GM12878 (cell line): ENCODE results near the gene SDK2. TPM values are rescaled to one million over a fixed set of nuclear protein-coding genes. Genes with fewer than 3 reads are reported as not detected.

Source experiments
- ATAC-seq: fragments of 200-7000 bp; cut with Tn5 transposase; 3 replicates; pipeline ENCODE4 v1.9.1; 2020; ENCODE audit warnings: mild to moderate bottlenecking, moderate library complexity
- BruUV-seq: library from RNA; stranded (reverse); fragments of 400-500 nt; replicated peaks from 2 replicates; lab custom pipeline; 2021; lab: Mats Ljungman, UMichigan
- CTCF ChIA-PET: fragments of 300-600 bp; sonication (Branson Sonifier 250); formaldehyde crosslinking; extraction: SDS; loops from one replicate; lab custom pipeline; 2021; ENCODE audit warnings: inconsistent platforms; lab: Yijun Ruan, JAX
- POLR2A ChIA-PET: fragments of 350-600 bp; formaldehyde crosslinking; extraction: SDS; loops from one replicate; lab custom pipeline; 2021; ENCODE audit warnings: inconsistent platforms; lab: Charles Lee
- RAD21 ChIA-PET: fragments of 300-600 bp; sonication (Branson Sonifier 250); formaldehyde crosslinking; loops from one replicate; lab custom pipeline; 2023; ENCODE audit warnings: antibody characterized with exemption; ENCODE audit not compliant: unreplicated experiment; lab: Charles Lee
- SMC1A ChIA-PET: fragments of 300-600 bp; sonication (Branson Sonifier 250); formaldehyde crosslinking; loops from one replicate; lab custom pipeline; 2023; ENCODE audit not compliant: unreplicated experiment, uncharacterized antibody; lab: Charles Lee
- DNase-seq: peaks from one replicate; pipeline ENCODE4 v3.0.0-alpha.2; 2011; ENCODE audit warnings: low read depth, low spot score
- FAIRE-seq: peaks from 3 replicates; lab custom pipeline; 2011; peaks lifted over from hg19 to GRCh38; lab: Jason Lieb, UNC
- H2AFZ ChIP-seq: 2 replicates; pipeline ENCODE4 v1.6.0; 2011; ENCODE audit warnings: low read depth, low read length, control low read depth; ENCODE audit not compliant: control insufficient read depth
- H3K27ac ChIP-seq: 2 replicates; pipeline ENCODE4 v1.5.1; 2011; ENCODE audit warnings: control low read depth; ENCODE audit not compliant: control insufficient read depth, insufficient read depth
- H3K27me3 ChIP-seq, 2 experiments: replicated peaks in 1 of 2; 2 replicates each; pipeline versions ENCODE4 v1.6.0 to v1.6.1; 2011; ENCODE audit warnings: low read length in 1 of 2; ENCODE audit not compliant: control insufficient read depth in 2 of 2, insufficient read depth in 2 of 2
- H3K36me3 ChIP-seq, 2 experiments: 2 replicates each; pipeline ENCODE4 v1.5.1; 2011; ENCODE audit warnings: low read length in 1 of 2; ENCODE audit not compliant: control insufficient read depth in 2 of 2, insufficient read depth in 2 of 2
- H3K4me1 ChIP-seq: 2 replicates; pipeline ENCODE4 v1.6.1; 2011; ENCODE audit warnings: mild to moderate bottlenecking, low read length, moderate library complexity, mixed read lengths; ENCODE audit not compliant: control insufficient read depth, insufficient read depth
- H3K4me2 ChIP-seq: 2 replicates; pipeline ENCODE4 v1.6.0; 2011; ENCODE audit warnings: control low read depth; ENCODE audit not compliant: control insufficient read depth, insufficient read depth
- H3K4me3 ChIP-seq: fragments of 200-600 bp; sonication (generic); 2 replicates; pipeline ENCODE4 v1.5.1; 2016
- H3K79me2 ChIP-seq: 2 replicates; pipeline ENCODE4 v1.6.0; 2011; ENCODE audit warnings: low read length; ENCODE audit not compliant: control insufficient read depth, insufficient read depth
- H3K9ac ChIP-seq: 2 replicates; pipeline ENCODE4 v1.8.0; 2011; ENCODE audit warnings: low read length, control low read depth, mixed read lengths; ENCODE audit not compliant: control insufficient read depth, insufficient read depth
- H3K9me3 ChIP-seq: replicated peaks from 3 replicates; pipeline ENCODE4 v1.5.1; 2011; ENCODE audit warnings: mild to moderate bottlenecking, low read length; ENCODE audit not compliant: control insufficient read depth, insufficient read depth
- H4K20me1 ChIP-seq: 2 replicates; pipeline ENCODE4 v1.6.0; 2011; ENCODE audit not compliant: control insufficient read depth, insufficient read depth
- BCL11A ChIP-seq: IDR thresholded peaks from 2 replicates; pipeline ENCODE4 v1.6.1; 2011; ENCODE audit warnings: low read depth, low read length
- E2F8 ChIP-seq: fragments of 450-650 bp; IDR thresholded peaks from 2 replicates; pipeline ENCODE4 v1.6.1; 2018; ENCODE audit warnings: mild to moderate bottlenecking, low read depth, moderate library complexity; ENCODE audit not compliant: partially characterized antibody
- EGR1 ChIP-seq, 2 experiments: IDR thresholded peaks; 1 replicate in 1 of 2; 2 replicates in 1 of 2; pipeline ENCODE4 v1.6.1; 2011 to 2012; ENCODE audit warnings: low read depth in 2 of 2, low read length in 2 of 2, borderline replicate concordance in 1 of 2, mild to moderate bottlenecking in 1 of 2, moderate library complexity in 1 of 2
- IRF4 ChIP-seq: IDR thresholded peaks from 2 replicates; pipeline ENCODE4 v1.6.1; 2011; ENCODE audit warnings: low read depth, low read length
- NFIC ChIP-seq: IDR thresholded peaks from 2 replicates; pipeline ENCODE4 v1.6.1; 2012; ENCODE audit warnings: low read depth, mild to moderate bottlenecking, inconsistent platforms, low read length, moderate library complexity
- PAX8 ChIP-seq: fragments of 450-650 bp; IDR thresholded peaks from 2 replicates; pipeline ENCODE4 v1.6.1; 2017; ENCODE audit warnings: mild to moderate bottlenecking, moderate library complexity
- SIN3A ChIP-seq: IDR thresholded peaks from 2 replicates; pipeline ENCODE4 v1.6.1; 2012; ENCODE audit warnings: low read depth, low read length, improper control_type of control experiment
- ZBTB11 ChIP-seq: fragments of 450-650 bp; formaldehyde crosslinking; IDR thresholded peaks from 2 replicates; pipeline ENCODE4 v1.5.0; 2022; ENCODE audit warnings: mild to moderate bottlenecking, missing genetic modification characterization
- ZBTB4 ChIP-seq: fragments of 450-650 bp; formaldehyde crosslinking; IDR thresholded peaks from 2 replicates; pipeline ENCODE4 v1.4.0; 2022; ENCODE audit warnings: mild to moderate bottlenecking, moderate library complexity
- WGBS: methylation state at CpG from one replicate; pipeline ENCODE4 v1.1.6; 2016; ENCODE audit warnings: low lambda C conversion rate; ENCODE audit not compliant: insufficient replicate concordance, insufficient coverage; ENCODE audit errors: missing lambda C conversion rate; 5-methylcytosine and 5-hydroxymethylcytosine counted together
- in situ Hi-C: fragments of 300-500 bp; cut with MboI; formaldehyde crosslinking; loops from 9 replicates; pipeline ENCODE4 v1.14.3; 2018; ENCODE audit warnings: mixed read lengths
- intact Hi-C: fragments of 100-400 bp; cut with micrococcal nuclease; formaldehyde crosslinking; loops from one replicate; pipeline ENCODE4 v1.14.2; 2022; ENCODE audit not compliant: unreplicated experiment
- polyA plus RNA-seq, 11 experiments: library from polyadenylated mRNA; depleted of rRNA in 4 of 11; unstranded in 6 of 11; stranded (reverse) in 5 of 11; fragments of >200 nt; fragmentation: Nextera tagmentation in 4 of 11; fragmentation: Illumina TruSeq in 1 of 11; extraction: Ambion mirVana in 4 of 11; extraction: Trizol in 1 of 11; gene quantifications; 1 replicate in 1 of 11; 2 replicates in 10 of 11; pipeline versions ENCODE4 v1.2.1 to v1.2.3, GENCODE V29; 2011 to 2016; ENCODE audit warnings: inconsistent platforms in 2 of 11, missing spikeins in 2 of 11, low read depth in 1 of 11
- total RNA-seq, 4 experiments: library from RNA; depleted of rRNA in 3 of 4; stranded (reverse); fragments of >200 nt in 3 of 4; fragmentation: Illumina TruSeq in 1 of 4; extraction: Trizol in 1 of 4; gene quantifications; 2 replicates each; pipeline versions ENCODE4 v1.2.1 to v1.2.3, GENCODE V29; 2013 to 2021

SDK2 gene
- total and polyA plus RNA-seq, 10 of the 15 experiments (the other 5 are each of a cell fraction or from before 2014, with no cell fraction given) = 0.03 to 0.08 (median 0.03) TPM; not detected in 7

- intact Hi-C loops = no loop called here
- DNase-seq = no peak
- no peaks in the 10 kb centered on the region for H3K27me3 ChIP-seq
- WGBS = 65% methylated on average over 8 of the region's 8 CpGs
- TF ChIP-seq NFIC (no peak), IRF4 (no peak), PAX8 (no peak), BCL11A (no peak), EGR1 (IDR thresholded peaks at IDR 0.05; ENCODE audit: borderline replicate concordance in 1 of 2, low read depth in 2 of 2, low read length in 2 of 2) (no peak), SIN3A (no peak), ZBTB4 (CRISPR knock-in tag) (no peak), ZBTB11 (CRISPR knock-in tag) (no peak), E2F8 (no peak)
- TF ChIP-seq, all 136 proteins: peak for 0
- RAD21 ChIA-PET = no interaction called here
- POLR2A ChIA-PET = no interaction called here
- no peaks in the 10 kb centered on the region for H3K4me1 ChIP-seq
- in situ Hi-C loops = no loop called here
- SMC1A ChIA-PET = no interaction called here
- CTCF ChIA-PET = no interaction called here
- ATAC-seq (no peak), FAIRE-seq (no peak)
- H3K9me3 ChIP-seq = no peaks in the 10 kb centered on the region; the same call in 1 of the 3 replicates
- BruUV-seq = no TSS peak
- H3K9ac ChIP-seq = no peak overlapping the region
- H4K20me1 ChIP-seq = no peaks in the 10 kb centered on the region
- no peaks in the 10 kb centered on the region for H3K36me3 ChIP-seq
- no peak overlapping the region for H3K27ac ChIP-seq
- no peak overlapping the region for H3K4me2 ChIP-seq
- H3K79me2 ChIP-seq = no peaks in the 10 kb centered on the region
- no peak overlapping the region for H2AFZ ChIP-seq
- H3K4me3 ChIP-seq = no peak overlapping the region
Measured at GRCh38 chr17:73444021-73444420, 200.2 kb downstream of the SDK2 start.
